GM18507 (cell line): Measurements from ENCODE around the gene STON1.
"Not testable (repeated sequence)": the region's sequence is repeated elsewhere in the genome, so short reads cannot be mapped to it uniquely, and the experiment has no call there.

ENCODE experiments used
- DNase-seq: peaks from one replicate; pipeline ENCODE4 v3.0.0; 2011; ENCODE audit warnings: low read depth; ENCODE audit not compliant: insufficient read length; ENCODE audit errors: extremely low spot score
- FAIRE-seq: peaks from 2 replicates; lab custom pipeline; 2011; peaks lifted over from hg19 to GRCh38; lab: Jason Lieb, UNC

The STON1 gene

DNA sequence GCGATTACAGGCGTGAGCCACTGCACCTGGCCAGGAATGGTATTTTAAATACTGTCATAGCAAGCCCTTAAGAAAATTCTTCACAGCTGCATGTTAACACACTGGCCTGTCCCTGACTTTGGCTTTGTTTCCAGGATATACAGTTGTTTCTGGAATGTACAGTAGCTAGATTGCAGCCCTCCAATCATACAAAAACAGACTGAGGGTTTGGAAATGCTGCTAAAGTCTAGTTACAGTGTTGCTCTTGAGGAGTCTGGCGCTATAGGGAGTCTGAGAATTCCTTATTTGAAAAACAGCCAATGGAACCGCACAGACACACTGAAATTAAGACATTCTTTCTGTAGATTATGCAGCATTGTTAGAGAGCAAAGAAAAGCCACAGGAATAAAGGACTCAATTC, 37.7 kb downstream of the STON1 start:
- FAIRE-seq (no peak), DNase-seq (no peak)

- DNase-seq (no peak), FAIRE-seq (no peak)
Observed at GRCh38 chr2:48568547-48568946, 38.6 kb downstream of the STON1 start.

- FAIRE-seq (no peak), DNase-seq (no peak)
Observed at GRCh38 chr2:48569433-48569832, 39.5 kb downstream of the STON1 start.

GRCh38 chr2:48572816-48573215, 42.9 kb downstream of the STON1 start:
- DNase-seq (no peak), FAIRE-seq (no peak)

GRCh38 chr2:48574353-48575287, 44.7 kb downstream of the STON1 start:
- no peak for FAIRE-seq
- DNase-seq = no peak

DNA sequence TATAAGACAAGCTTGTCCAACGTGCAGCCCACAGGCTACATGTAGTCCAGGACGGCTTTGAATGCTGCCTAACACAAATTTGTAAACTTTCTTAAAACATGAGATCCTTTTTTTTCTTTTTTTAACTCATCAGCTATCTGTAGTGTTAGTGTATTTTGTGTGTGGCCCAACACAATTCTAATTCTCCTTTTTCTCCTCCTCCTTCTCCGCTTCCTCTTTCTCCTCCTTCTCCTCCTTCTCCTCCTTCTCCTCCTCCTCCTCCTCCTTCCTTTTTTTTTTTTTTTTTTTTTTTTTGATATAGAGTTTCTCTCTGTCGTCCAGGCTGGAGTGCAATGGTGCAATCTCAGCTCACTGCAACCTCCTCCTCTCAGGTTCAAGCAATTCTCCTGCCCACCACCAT, 48.4 kb downstream of the STON1 start:
- DNase-seq (no peak), FAIRE-seq (no peak)

DNA sequence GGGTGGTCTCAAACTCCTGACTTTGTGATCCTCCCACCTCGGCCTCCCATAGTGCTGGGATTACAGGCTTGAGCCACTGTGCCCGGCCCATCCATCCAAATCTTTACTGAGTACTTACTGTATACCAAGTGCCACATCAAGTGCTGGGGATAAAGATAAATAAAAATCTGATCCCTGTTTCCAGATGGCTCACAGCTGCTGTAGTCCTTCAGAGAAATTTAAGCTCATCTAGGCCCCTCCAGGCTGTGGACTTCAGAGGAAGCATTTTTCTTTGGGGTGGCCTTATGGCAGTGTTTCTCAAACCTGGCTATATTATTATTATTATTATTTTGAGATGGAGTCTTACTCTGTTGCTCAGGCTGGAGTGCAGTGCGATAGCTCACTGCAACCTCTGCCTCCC, 54.0 kb downstream of the STON1 start:
- DNase-seq = no peak
- no peak for FAIRE-seq

DNA sequence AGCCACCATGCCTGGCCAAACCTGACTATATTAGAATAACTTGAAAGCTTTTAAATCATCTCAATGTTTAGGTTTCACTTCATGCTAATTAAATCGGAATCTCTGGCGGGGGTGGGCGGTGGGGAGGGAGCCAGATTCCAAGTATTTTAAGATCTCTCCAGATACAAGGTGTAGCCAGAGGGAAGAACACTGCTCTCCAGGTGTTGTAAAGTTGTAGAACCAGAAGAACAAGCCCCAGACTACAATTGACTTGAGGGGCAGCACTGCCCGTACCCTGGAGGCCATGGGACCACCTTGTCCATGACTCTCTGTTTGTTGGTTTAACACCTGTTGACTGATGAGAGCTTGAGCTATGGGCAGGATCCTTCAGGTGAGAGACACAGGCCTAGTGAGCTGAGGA, 54.6 kb downstream of the STON1 start:
- no peak for DNase-seq
- FAIRE-seq = no peak

DNA sequence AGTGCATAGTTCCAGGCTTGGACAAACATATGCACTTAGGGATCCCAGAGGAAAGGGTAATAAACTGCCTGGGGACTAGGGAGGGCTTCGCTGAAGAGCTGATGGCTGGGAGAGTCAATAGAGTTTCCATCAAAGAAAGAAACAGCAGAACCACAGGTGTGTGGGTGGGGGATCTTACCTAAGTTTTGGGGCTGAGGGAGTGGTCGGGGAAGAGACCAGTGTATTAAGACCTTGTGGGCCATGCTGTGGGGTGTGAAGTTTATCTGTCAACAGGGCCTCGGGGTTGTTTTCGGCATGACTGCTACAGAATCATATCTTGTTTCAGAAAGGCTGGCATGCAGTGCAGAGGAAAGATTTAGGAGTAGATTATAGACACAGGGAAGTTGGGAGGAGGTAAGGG, 56.5 kb downstream of the STON1 start:
- DNase-seq (no peak), FAIRE-seq (no peak)

GRCh38 chr2:48587560-48587959, 57.6 kb downstream of the STON1 start:
- FAIRE-seq (no peak), DNase-seq (no peak)

GRCh38 chr2:48587961-48588360, 58.0 kb downstream of the STON1 start:
- DNase-seq (no peak), FAIRE-seq (no peak)

DNA sequence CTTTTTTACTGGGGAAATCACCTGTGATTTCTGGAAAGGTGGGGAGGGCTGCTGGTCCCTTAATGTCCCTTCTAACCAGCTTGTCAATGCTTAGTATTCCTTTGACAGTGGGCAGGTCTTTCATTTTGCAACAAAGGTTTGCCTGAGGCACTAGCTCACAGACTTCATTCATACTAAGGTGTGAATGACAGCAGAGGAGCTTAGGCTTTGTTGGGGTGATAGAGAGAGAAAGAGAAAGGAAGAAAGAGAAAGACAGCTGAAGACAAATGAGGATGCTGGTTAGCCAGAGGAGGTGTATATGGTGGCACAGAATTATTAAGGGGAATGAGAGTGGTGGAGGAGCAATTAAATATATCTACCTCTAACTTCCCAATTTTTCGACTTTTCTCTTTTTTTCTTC, 58.8 kb downstream of the STON1 start:
- FAIRE-seq (no peak), DNase-seq (no peak)

GRCh38 chr2:48589170-48589767, 59.3 kb downstream of the STON1 start:
- FAIRE-seq = no peak

DNA sequence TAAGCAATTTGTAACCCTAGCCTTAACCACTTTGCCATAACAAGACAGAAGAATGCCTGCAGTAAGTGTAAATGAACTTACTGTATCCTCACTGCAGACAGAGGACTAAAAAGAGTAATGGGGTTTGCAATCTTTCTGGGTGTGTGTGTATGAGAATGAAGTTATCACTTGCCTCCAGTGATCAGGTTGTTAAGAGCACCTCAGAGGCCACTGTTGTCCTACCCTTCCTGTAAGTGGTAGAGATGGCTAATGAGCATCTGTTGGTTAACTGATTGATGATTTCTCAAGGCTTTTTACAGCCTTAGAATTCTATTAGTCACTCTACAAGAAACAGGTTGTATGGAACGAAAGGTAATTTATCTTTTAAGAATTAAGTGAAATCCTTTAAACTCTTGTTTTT, 60.1 kb downstream of the STON1 start:
- DNase-seq (no peak), FAIRE-seq (no peak)

More at GRCh38 chr2:48589170-48589767, 59.3 kb downstream of the STON1 start:
- DNase-seq = no peak

- DNase-seq (no peak), FAIRE-seq (no peak)
Observed at GRCh38 chr2:48592067-48592466, 62.1 kb downstream of the STON1 start.

- DNase-seq, FAIRE-seq: not testable (repeated sequence)
Observed at GRCh38 chr2:48596751-48597150, 66.8 kb downstream of the STON1 start.

GRCh38 chr2:48597492-48597891, 67.5 kb downstream of the STON1 start:
- DNase-seq = no peak

DNA sequence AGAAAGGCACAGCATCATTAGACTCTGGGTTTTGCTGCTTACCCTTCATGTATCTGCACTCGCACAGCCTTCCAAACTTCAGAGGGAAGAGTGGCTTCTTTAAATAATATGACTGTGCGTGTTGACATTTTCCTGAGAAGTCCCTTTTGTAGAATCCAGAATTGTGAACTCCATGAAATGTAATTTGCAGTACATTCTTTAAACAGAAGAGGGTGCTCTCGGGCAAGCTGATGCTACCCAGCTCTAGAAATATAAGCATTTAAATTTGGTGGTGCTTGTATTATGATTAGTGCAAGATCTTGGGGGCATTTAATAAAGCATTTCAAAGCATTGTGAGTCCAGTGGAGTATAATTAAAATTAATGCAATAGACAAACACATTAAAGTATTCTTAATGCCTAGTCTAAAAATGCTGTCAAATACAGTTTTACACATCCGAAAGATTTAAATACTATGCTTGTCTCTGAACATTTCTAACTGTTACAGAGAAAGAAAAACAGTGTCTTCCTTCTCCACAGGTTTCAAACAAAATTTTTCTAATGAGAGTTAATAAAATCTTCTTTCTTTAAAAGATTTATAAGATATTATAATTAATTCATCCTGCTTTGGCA, 70.4 kb downstream of the STON1 start:
- DNase-seq (no peak), FAIRE-seq (peak; percentile 81)

More at GRCh38 chr2:48597492-48597891, 67.5 kb downstream of the STON1 start:
- no peak for FAIRE-seq

GRCh38 chr2:48600917-48601316, 71.0 kb downstream of the STON1 start:
- no peak for FAIRE-seq
- no peak for DNase-seq

DNA sequence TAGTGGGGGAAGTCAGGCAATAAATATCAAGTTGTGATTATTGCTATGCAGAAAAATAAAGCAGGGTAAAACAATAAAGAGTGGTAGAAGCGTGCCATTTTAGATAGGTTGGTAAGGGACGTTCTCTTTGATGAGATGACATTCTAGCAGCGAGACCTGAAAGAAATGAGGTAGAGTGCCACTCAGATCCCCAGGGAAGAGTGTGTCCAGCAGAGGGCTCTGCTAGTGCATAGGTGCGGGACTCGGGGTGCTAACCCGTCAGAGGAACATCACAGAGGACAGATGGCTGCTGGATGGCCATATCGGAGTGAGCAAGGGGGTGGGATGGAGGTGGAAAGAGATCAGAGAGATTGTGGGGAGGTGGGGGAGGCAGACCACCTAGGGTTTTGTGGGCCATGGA, 71.4 kb downstream of the STON1 start:
- DNase-seq = no peak
- FAIRE-seq = peak; percentile 67
